H1 (cell line): ENCODE results near the gene CDKN1B. TPM values are rescaled to one million over a fixed set of nuclear protein-coding genes. Genes with fewer than 3 reads are reported as not detected.

Source experiments
- CTCF ChIA-PET: fragments of 300-600 bp; sonication (Branson Sonifier 250); formaldehyde crosslinking; loops from one replicate; lab custom pipeline; 2021; ENCODE audit not compliant: partially characterized antibody; lab: Charles Lee
- POLR2A ChIA-PET: fragments of 300-600 bp; sonication (Branson Sonifier 250); formaldehyde crosslinking; loops from one replicate; lab custom pipeline; 2021; ENCODE audit warnings: inconsistent platforms; ENCODE audit not compliant: partially characterized antibody; lab: Charles Lee
- DNase-seq, 2 experiments: peaks; one replicate each; pipeline versions ENCODE4 v3.0.0 to v3.0.0-alpha.2; 2010 to 2022; ENCODE audit warnings: low spot score in 2 of 2, low read depth in 1 of 2, mixed read lengths in 1 of 2
- FAIRE-seq: peaks from 2 replicates; lab custom pipeline; 2011; peaks lifted over from hg19 to GRCh38; lab: Jason Lieb, UNC
- H2AFZ ChIP-seq: 2 replicates; pipeline ENCODE4 v1.8.1; 2012; ENCODE audit warnings: low read length, inconsistent platforms
- H2AK5ac ChIP-seq: 2 replicates; pipeline ENCODE4 v1.6.1; 2013; ENCODE audit warnings: low read depth, low read length
- H2BK120ac ChIP-seq: replicated peaks from 2 replicates; pipeline ENCODE3; 2013; ENCODE audit warnings: low read depth, low read length, inconsistent platforms
- H2BK12ac ChIP-seq: 2 replicates; pipeline ENCODE4 v1.6.1; 2013; ENCODE audit warnings: low read depth, low read length
- H2BK15ac ChIP-seq: 2 replicates; pipeline ENCODE4 v1.6.1; 2013; ENCODE audit warnings: low read length
- H2BK20ac ChIP-seq: 2 replicates; pipeline ENCODE4 v1.6.1; 2013; ENCODE audit warnings: low read length
- H2BK5ac ChIP-seq: 2 replicates; pipeline ENCODE4 v1.6.1; 2013; ENCODE audit warnings: low read depth, low read length
- H3K14ac ChIP-seq: 2 replicates; pipeline ENCODE4 v1.6.1; 2013; ENCODE audit warnings: inconsistent platforms; ENCODE audit not compliant: insufficient read length
- H3K18ac ChIP-seq: 2 replicates; pipeline ENCODE4 v1.6.1; 2013; ENCODE audit warnings: low read length; ENCODE audit errors: extremely low read depth
- H3K23ac ChIP-seq: 2 replicates; pipeline ENCODE4 v1.6.1; 2013; ENCODE audit warnings: inconsistent platforms; ENCODE audit not compliant: insufficient read length
- H3K23me2 ChIP-seq: 2 replicates; pipeline ENCODE4 v1.6.1; 2013; ENCODE audit warnings: low read depth, low read length
- H3K27ac ChIP-seq: 2 replicates; pipeline ENCODE4 v1.6.1; 2011; ENCODE audit warnings: low read depth, low read length, inconsistent platforms
- H3K27me3 ChIP-seq, 4 experiments: replicated peaks in 1 of 4; 1 replicate in 1 of 4; 2 replicates in 3 of 4; pipeline versions ENCODE4 v1.6.1 to v1.8.1; 2011 to 2013; ENCODE audit warnings: low read length in 3 of 4, mild to moderate bottlenecking in 3 of 4, inconsistent platforms in 2 of 4, mixed read lengths in 2 of 4, moderate library complexity in 1 of 4; ENCODE audit not compliant: control insufficient read depth in 3 of 4, insufficient read depth in 3 of 4; ENCODE audit errors: extremely low read depth in 1 of 4
- H3K36me3 ChIP-seq, 4 experiments: 2 replicates each; pipeline versions ENCODE4 v1.6.1 to v1.8.1; 2011 to 2013; ENCODE audit warnings: mild to moderate bottlenecking in 4 of 4, low read length in 3 of 4, moderate library complexity in 2 of 4, control low read depth in 1 of 4, inconsistent platforms in 1 of 4; ENCODE audit not compliant: insufficient read depth in 4 of 4, control insufficient read depth in 2 of 4
- H3K4ac ChIP-seq: replicated peaks from 2 replicates; pipeline ENCODE3; 2013; ENCODE audit warnings: low read length, low read depth, mixed read lengths, inconsistent platforms; ENCODE audit not compliant: insufficient read length
- H3K4me1 ChIP-seq, 4 experiments: replicated peaks in 1 of 4; 1 replicate in 1 of 4; 2 replicates in 3 of 4; pipeline versions ENCODE4 v1.6.1 to v1.8.1; 2011 to 2013; ENCODE audit warnings: low read length in 3 of 4, inconsistent platforms in 2 of 4, mixed read lengths in 1 of 4; ENCODE audit not compliant: insufficient read depth in 4 of 4, control insufficient read depth in 3 of 4
- H3K4me2 ChIP-seq, 2 experiments: 2 replicates each; pipeline versions ENCODE4 v1.6.1 to v1.8.1; 2011 to 2013; ENCODE audit warnings: low read depth in 2 of 2, low read length in 2 of 2, control low read depth in 1 of 2, inconsistent platforms in 1 of 2, mild to moderate bottlenecking in 1 of 2; ENCODE audit not compliant: insufficient read depth in 1 of 2
- H3K4me3 ChIP-seq, 4 experiments: fragments of 200-600, 300-600 bp in 1 of 4; sonication (generic), shearing (Covaris generic), sonication (Bioruptor Twin) in 1 of 4; 2 replicates each; pipeline versions ENCODE4 v1.5.1 to v1.8.1; 2011 to 2016; ENCODE audit warnings: low read length in 4 of 4, low read depth in 3 of 4, control low read depth in 2 of 4, inconsistent platforms in 2 of 4, mild to moderate bottlenecking in 2 of 4, mixed read lengths in 1 of 4, moderate library complexity in 1 of 4; ENCODE audit not compliant: insufficient read depth in 2 of 4; ENCODE audit errors: extremely low read depth in 1 of 4
- H3K56ac ChIP-seq: replicated peaks from 2 replicates; pipeline ENCODE3; 2013; ENCODE audit warnings: low read depth, mild to moderate bottlenecking, mixed read lengths, low read length, inconsistent platforms; ENCODE audit not compliant: insufficient read length
- H3K79me1 ChIP-seq: 2 replicates; pipeline ENCODE4 v1.6.1; 2013; ENCODE audit warnings: low read depth, low read length, control low read depth
- H3K79me2 ChIP-seq, 2 experiments: 2 replicates each; pipeline versions ENCODE4 v1.6.1 to v1.8.1; 2012 to 2013; ENCODE audit warnings: low read length in 2 of 2, mild to moderate bottlenecking in 2 of 2, inconsistent platforms in 1 of 2; ENCODE audit not compliant: insufficient read depth in 2 of 2, control insufficient read depth in 1 of 2
- H3K9ac ChIP-seq, 4 experiments: replicated peaks in 1 of 4; 1 replicate in 1 of 4; 2 replicates in 3 of 4; pipeline versions ENCODE4 v1.6.1 to v1.8.1; 2011 to 2013; ENCODE audit warnings: low read depth in 3 of 4, low read length in 3 of 4, control low read depth in 2 of 4, mild to moderate bottlenecking in 2 of 4, moderate library complexity in 2 of 4, inconsistent platforms in 1 of 4; ENCODE audit errors: extremely low read depth in 1 of 4
- H3K9me3 ChIP-seq, 2 experiments: 2 replicates each; pipeline versions ENCODE4 v1.6.1 to v1.8.1; 2012 to 2013; ENCODE audit warnings: mild to moderate bottlenecking in 2 of 2, moderate library complexity in 2 of 2, control low read depth in 1 of 2, inconsistent platforms in 1 of 2, low read depth in 1 of 2, low read length in 1 of 2, mixed read lengths in 1 of 2; ENCODE audit not compliant: insufficient read depth in 2 of 2
- H4K20me1 ChIP-seq, 2 experiments: replicated peaks in 1 of 2; 2 replicates each; pipeline versions ENCODE3 to v1.8.1; 2011 to 2013; ENCODE audit warnings: inconsistent platforms in 2 of 2, low read length in 2 of 2, mild to moderate bottlenecking in 1 of 2; ENCODE audit not compliant: insufficient read depth in 2 of 2, control insufficient read depth in 1 of 2
- H4K5ac ChIP-seq: 2 replicates; pipeline ENCODE4 v1.6.1; 2013; ENCODE audit warnings: low read length, low read depth, mixed read lengths, inconsistent platforms; ENCODE audit not compliant: insufficient read length
- H4K8ac ChIP-seq: 2 replicates; pipeline ENCODE4 v1.8.0; 2013; ENCODE audit warnings: mild to moderate bottlenecking, moderate library complexity, low read length, inconsistent platforms; ENCODE audit not compliant: insufficient read depth; ENCODE audit errors: extremely low read depth
- H4K91ac ChIP-seq: replicated peaks from 2 replicates; pipeline ENCODE3; 2013; ENCODE audit warnings: low read length, mixed read lengths, inconsistent platforms; ENCODE audit not compliant: insufficient read length
- KDM4A ChIP-seq: IDR thresholded peaks from one replicate; pipeline ENCODE4 v1.7.1; 2012; ENCODE audit warnings: low read depth, mild to moderate bottlenecking, moderate library complexity, low read length, inconsistent platforms; ENCODE audit not compliant: severe bottlenecking
- WGBS, 2 experiments: shearing (Covaris generic) in 1 of 2; methylation state at CpG; one replicate each; pipeline versions ENCODE4 v1.1.6 to v1.1.7; 2013 to 2015; ENCODE audit warnings: low lambda C conversion rate in 2 of 2, mixed read lengths in 2 of 2, inconsistent platforms in 1 of 2, low coverage in 1 of 2, missing lambda C conversion rate in 1 of 2; ENCODE audit not compliant: insufficient replicate concordance in 2 of 2, insufficient coverage in 1 of 2, insufficient read length in 1 of 2; ENCODE audit errors: extremely low coverage in 1 of 2, missing lambda C conversion rate in 1 of 2; 5-methylcytosine and 5-hydroxymethylcytosine counted together
- polyA plus RNA-seq, 7 experiments: library from polyadenylated mRNA; depleted of rRNA in 3 of 7; stranded (reverse) in 5 of 7; unstranded in 2 of 7; fragments of >200 nt in 5 of 7; fragments of 200-250 nt in 2 of 7; gene quantifications; 1 replicate in 5 of 7; 2 replicates in 1 of 7; 4 replicates in 1 of 7; pipeline versions ENCODE4 v1.2.1 to v1.2.3, GENCODE V29; 2011 to 2013; ENCODE audit warnings: missing spikeins in 2 of 7, mixed read lengths in 2 of 7
- total RNA-seq: library from RNA; stranded (reverse); fragmentation: NEBNext Ultra II Directional; extraction: Animal tissue kit (Norgen Biotek cat#: 25700); gene quantifications from 2 replicates; pipeline ENCODE4 v1.2.1, GENCODE V29; 2021
- TF ChIP-seq, protein P1 (sequence below): IDR thresholded peaks from 2 replicates; pipeline ENCODE4 v1.6.1; 2012; ENCODE audit warnings: low read length, inconsistent platforms

The CDKN1B gene
- total and polyA plus RNA-seq, 2 of the 8 experiments (the other 6 are each of a cell fraction or from before 2014, with no cell fraction given): 6.5 to 27.2 TPM

DNA sequence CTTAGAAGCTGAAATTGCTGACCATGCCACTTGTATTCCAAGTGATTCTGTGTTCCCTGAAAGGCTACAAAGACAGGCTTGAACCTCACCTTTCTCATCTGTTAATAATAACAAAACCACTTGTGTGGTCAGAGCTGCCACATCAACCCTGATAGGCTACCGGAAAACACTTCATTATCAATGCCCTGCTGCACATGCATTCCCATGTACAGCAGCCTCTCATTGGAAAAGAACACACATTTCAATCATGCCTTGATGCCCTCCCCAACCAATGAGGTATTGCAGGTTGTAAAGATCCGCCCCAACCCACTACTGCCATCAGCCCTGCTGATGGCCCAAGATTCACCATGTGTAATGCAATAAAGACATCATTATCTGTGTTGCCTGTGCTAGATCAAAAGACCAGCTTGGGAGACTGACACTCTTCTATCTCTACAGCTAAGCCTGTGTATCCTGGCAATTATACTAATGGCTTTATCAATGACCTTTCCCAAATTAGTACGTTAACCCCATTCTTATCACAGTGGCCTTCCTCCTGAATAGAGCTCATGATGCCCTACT, 24.0 kb upstream of the CDKN1B start:
- Histone ChIP-seq H3K4me1 (peaks cover 0 to 10% (median 0%) of the 10 kb centered on the region in 4 experiments; a peak in 2 of 7 replicates), H3K79me2 (no peaks in the 10 kb centered on the region), H2BK12ac (no peak overlapping the region), H3K56ac (no peak overlapping the region), H4K5ac (no peak overlapping the region), H3K79me1 (no peaks in the 10 kb centered on the region), H2BK20ac (no peak overlapping the region), H3K27me3 (no peaks in the 10 kb centered on the region), H3K23ac (no peak overlapping the region), H3K23me2 (peaks cover 4% of the 10 kb centered on the region; the same call in 1 of the 2 replicates), H3K18ac (no peak overlapping the region), H3K14ac (no peak overlapping the region), H2AFZ (no peak overlapping the region), H3K9ac (no peak overlapping the region), H3K27ac (no peak overlapping the region), H2BK120ac (no peak overlapping the region), H2BK15ac (no peak overlapping the region), H2BK5ac (no peak overlapping the region), H2AK5ac (no peak overlapping the region), H3K4me2 (no peak overlapping the region), H3K36me3 (no peaks in the 10 kb centered on the region), H3K4me3 (no peak overlapping the region), H4K8ac (no peak overlapping the region), H3K4ac (no peak overlapping the region), H3K9me3 (no peaks in the 10 kb centered on the region), H4K20me1 (no peaks in the 10 kb centered on the region), H4K91ac (no peak overlapping the region)
- no peak for DNase-seq
- WGBS, 2 experiments: 97% methylated on average over 3 of the region's 3 CpGs; no CpG with 5 or more reads in 1 of the 2 experiments
- POLR2A ChIA-PET: interaction anchor here (1.1 kb wide), 1 partner anchor 427 kb away, joined by 3 read pairs; the partner anchor contains the start of gene LRP6
- FAIRE-seq: no peak
- CTCF ChIA-PET: interaction anchor here (0.9 to 2.2 kb wide), 5 partner anchors 10 to 129 kb away, joined by 3 to 6 read pairs (median 4); no protein-coding TSS in a partner anchor
- TF ChIP-seq, protein P1, sequence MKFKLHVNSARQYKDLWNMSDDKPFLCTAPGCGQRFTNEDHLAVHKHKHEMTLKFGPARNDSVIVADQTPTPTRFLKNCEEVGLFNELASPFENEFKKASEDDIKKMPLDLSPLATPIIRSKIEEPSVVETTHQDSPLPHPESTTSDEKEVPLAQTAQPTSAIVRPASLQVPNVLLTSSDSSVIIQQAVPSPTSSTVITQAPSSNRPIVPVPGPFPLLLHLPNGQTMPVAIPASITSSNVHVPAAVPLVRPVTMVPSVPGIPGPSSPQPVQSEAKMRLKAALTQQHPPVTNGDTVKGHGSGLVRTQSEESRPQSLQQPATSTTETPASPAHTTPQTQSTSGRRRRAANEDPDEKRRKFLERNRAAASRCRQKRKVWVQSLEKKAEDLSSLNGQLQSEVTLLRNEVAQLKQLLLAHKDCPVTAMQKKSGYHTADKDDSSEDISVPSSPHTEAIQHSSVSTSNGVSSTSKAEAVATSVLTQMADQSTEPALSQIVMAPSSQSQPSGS: no peak
- no peak for TF ChIP-seq KDM4A
